ENCODE data around the gene CTRB2.

CTRB2 gene

DNA sequence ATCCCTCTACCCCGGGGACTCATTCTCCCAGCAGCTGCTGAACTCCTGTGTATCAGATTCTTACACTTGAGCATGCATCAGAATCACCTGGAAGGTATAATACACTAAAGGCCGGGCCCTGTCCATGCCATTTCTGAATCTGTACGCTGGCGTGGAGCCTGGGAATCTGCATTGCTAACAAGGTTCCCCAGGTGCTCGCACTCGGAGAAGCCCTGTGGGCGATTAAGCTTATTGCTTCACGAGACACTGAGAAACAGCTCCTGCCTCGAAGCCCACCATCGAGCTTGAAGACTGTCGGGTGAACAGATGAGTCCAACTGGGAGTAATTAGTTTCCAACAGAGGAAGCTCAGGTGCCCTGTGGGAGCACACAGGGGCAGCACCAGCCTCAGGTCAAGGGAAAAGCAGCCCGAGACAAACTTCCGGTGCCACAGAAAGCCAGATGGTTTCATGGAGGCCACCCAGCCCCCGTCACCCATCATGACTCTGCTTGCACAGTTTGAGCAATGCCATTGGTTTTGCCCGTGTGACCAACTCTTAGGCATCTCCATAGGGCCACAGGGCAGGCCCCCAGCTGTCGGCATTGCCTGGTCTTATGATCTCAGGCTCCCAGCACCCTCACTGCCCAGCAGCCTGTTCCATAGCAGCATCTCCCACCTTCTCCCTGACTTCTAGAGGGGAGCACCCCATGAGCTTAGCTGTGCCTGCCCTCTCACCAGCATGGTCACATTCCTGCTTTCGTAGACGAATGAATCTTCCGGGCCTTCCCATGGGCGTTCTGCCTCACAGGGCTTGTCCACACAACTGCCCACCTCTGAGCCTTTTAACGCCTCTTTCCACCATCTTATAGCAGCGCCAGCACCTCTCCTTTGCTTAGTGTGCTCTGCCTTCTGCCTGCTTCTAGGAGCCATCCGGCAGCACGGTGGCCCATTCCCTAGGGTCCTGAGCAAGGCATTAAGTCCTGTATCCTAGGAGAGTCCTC, 10.9 kb downstream of the CTRB2 start:
- no peak overlapping the region for H3K4me3 ChIP-seq (ENCODE audit: control insufficient read depth, low read depth, low read length)
- TF ChIP-seq, protein P1, sequence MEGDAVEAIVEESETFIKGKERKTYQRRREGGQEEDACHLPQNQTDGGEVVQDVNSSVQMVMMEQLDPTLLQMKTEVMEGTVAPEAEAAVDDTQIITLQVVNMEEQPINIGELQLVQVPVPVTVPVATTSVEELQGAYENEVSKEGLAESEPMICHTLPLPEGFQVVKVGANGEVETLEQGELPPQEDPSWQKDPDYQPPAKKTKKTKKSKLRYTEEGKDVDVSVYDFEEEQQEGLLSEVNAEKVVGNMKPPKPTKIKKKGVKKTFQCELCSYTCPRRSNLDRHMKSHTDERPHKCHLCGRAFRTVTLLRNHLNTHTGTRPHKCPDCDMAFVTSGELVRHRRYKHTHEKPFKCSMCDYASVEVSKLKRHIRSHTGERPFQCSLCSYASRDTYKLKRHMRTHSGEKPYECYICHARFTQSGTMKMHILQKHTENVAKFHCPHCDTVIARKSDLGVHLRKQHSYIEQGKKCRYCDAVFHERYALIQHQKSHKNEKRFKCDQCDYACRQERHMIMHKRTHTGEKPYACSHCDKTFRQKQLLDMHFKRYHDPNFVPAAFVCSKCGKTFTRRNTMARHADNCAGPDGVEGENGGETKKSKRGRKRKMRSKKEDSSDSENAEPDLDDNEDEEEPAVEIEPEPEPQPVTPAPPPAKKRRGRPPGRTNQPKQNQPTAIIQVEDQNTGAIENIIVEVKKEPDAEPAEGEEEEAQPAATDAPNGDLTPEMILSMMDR (conservative IDR thresholded peaks at IDR 0.05; ENCODE audit: control insufficient read depth, insufficient read depth, low read depth, low read length), result no peak
- no peak for DNase-seq (ENCODE audit: low read depth)

DNA sequence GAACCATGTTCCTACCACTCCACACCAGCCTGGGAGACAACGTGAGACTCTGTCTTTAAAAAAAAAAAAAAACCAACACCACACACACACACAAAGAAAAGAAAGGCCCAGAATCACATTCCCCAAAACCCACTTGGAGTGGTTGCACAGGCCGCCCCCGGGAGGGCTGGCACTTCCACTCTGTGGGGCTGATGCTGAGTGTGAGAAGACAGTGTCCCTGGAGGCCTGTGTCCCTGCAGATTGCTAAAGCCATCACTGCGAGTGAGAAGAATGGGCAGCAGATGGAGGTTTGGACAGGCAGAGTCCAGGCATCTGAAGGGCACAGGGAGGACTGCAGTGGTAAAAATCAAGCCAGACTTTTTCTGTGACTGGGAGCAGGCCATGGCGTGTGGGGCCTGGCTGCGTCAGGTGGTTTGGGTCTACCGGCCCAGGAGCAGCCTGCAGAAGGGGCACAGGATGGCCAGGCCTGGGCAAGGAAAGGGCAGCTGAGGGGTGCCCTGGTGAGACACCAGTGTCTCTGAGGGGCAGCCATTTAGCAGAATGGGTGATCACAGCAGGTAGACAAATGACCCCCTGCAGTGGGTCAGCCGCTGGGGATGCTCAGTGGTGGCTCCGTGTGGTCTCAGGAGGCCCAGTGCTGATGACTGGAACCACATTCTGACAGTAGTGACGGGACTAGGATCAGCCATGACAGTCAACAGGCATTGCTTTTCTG, 13.1 kb downstream of the CTRB2 start:
- DNase-seq (ENCODE audit: low read depth), result no peak
- TF ChIP-seq, protein P1 (conservative IDR thresholded peaks at IDR 0.05; ENCODE audit: control insufficient read depth, insufficient read depth, low read depth, low read length), result no peak
- no peak overlapping the region for H3K4me3 ChIP-seq (ENCODE audit: control insufficient read depth, low read depth, low read length)

DNA sequence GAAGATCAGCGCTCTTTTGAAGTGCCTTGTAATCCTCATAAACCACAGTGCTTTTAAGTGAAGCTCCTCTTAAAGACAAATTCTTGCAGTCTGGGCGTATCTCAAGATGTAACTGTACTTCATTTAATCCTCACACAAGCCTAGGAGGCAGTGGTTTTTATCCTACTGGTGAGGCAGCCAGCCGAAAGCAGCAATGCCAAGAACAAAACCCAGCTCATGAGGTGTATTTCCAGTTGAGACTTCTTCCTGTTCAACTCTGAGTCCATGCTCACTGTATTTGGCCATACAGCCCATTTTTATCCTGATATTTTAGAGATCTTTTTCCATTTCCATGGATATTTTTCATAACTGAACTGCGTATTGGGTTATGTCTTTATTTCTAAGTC, 13.7 kb downstream of the CTRB2 start:
- H3K4me3 ChIP-seq (ENCODE audit: control insufficient read depth, low read depth, low read length), result no peak overlapping the region
- TF ChIP-seq, protein P1 (conservative IDR thresholded peaks at IDR 0.05; ENCODE audit: control insufficient read depth, insufficient read depth, low read depth, low read length), result no peak
- DNase-seq (ENCODE audit: low read depth), result peak; percentile 22

DNA sequence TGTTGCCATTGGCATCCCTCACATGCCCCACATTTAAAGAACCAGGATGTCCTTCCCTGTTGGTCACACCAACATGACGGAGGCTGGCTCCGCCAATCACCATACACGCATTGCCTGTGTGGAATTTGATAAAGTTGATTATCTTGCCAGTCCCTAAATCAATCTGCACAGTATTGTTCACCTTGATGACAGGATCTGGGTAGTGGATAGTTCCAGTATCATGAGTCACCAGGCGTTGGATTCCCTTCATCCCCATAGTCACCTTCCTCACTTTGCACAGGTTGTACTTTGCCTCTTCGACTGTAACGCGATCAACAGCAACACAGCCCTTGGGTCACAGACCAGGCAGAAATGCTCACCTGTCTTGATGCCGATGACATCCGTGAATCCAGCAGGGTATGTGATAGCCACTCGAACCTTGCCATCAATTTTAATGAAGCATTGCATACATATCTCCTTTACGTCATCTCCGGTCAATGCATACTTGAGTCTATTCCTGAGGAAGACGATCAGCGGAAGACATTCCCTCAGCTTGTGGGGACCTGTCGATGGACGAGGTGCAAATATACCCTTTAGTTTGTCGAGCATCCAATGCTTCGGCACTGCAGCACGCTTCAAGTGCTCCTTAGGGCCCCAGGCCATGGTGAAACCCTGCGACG, 14.2 kb downstream of the CTRB2 start:
- H3K4me3 ChIP-seq (ENCODE audit: control insufficient read depth, low read depth, low read length), result no peak overlapping the region
- DNase-seq (ENCODE audit: low read depth), result no peak
- TF ChIP-seq, protein P1 (conservative IDR thresholded peaks at IDR 0.05; ENCODE audit: control insufficient read depth, insufficient read depth, low read depth, low read length), result no peak

DNA sequence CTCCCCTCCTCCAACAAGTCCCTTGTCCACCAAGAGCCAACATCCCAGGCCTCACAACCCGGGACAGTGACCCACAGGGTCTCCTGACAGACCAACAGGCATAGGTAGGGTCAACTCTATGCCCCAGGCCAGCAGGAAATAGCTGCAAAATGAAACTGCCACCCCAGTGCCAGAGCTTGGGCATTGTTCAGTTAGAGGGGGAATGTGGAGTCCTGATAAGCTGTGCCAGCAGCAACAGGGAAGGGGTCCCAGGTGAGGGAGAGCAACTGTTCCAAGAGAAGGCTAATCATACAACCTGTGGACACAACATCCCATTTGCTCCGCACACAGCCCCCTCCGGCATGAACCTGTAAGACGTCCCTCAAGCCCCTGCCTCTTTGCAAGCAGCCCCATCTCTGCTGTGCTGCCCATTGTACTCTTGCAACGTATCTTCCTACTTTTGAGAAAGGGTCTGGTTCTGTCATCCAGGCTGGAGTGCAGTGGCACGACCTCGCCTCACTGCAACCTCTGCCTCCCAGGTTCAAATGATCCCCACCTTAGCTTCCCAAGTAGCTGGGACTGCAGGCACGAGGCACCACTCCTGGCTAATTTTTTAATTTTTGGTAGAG, 17.2 kb downstream of the CTRB2 start:
- DNase-seq (ENCODE audit: low read depth), result no peak
- TF ChIP-seq, protein P1 (conservative IDR thresholded peaks at IDR 0.05; ENCODE audit: control insufficient read depth, insufficient read depth, low read depth, low read length), result no peak

DNA sequence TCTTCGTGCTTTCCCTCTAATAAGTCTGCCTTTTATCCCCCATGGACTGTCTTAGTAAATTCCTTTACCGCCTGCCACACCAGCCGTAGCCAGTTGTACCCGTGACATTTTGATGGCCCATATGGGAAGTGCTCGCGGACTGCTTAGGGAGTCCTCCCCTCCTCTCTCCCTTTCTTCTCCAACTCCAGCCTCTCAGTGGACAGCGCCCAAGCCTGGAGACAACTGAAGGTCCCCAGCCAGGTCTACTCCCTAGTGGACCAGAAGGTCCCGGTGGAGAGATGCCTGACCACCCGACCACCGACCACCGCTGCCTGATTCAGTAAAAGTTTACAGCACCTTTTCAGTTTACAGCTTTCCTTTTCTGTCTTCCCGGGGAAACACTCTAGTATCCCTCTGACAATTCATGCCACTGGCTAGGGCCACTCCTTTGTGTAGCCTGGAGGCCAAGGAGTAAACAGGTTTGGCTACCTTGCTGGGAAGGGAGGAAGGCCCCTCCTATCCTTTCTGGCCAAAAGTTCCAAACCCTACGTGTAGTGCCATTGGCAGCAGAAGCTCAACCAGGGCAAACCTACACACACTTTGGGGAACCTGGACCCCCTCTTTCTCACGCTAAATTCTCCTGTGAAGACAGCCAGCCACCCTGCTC, 18.0 kb downstream of the CTRB2 start:
- no peak for DNase-seq (ENCODE audit: low read depth)
- no peak overlapping the region for H3K4me3 ChIP-seq (ENCODE audit: control insufficient read depth, low read depth, low read length)
- TF ChIP-seq, protein P1 (conservative IDR thresholded peaks at IDR 0.05; ENCODE audit: control insufficient read depth, insufficient read depth, low read depth, low read length), result no peak

More for the DNA sequence above, 17.2 kb downstream of the CTRB2 start:
- H3K4me3 ChIP-seq (ENCODE audit: control insufficient read depth, low read depth, low read length), result no peak overlapping the region

All from fibroblast of mammary gland (primary cell).